Activated CD8-positive, alpha-beta memory T cell treated with anti-CD3 and anti-CD28 coated beads, Interleukin-2, amount 50 U/mL, for 1 hour (primary cell): ENCODE measurements around the gene ELN.

Source experiments
- DNase-seq: peaks from one replicate; pipeline ENCODE4 v3.0.0-alpha.2; 2020; ENCODE audit errors: extremely low read depth

Gene ELN

DNA sequence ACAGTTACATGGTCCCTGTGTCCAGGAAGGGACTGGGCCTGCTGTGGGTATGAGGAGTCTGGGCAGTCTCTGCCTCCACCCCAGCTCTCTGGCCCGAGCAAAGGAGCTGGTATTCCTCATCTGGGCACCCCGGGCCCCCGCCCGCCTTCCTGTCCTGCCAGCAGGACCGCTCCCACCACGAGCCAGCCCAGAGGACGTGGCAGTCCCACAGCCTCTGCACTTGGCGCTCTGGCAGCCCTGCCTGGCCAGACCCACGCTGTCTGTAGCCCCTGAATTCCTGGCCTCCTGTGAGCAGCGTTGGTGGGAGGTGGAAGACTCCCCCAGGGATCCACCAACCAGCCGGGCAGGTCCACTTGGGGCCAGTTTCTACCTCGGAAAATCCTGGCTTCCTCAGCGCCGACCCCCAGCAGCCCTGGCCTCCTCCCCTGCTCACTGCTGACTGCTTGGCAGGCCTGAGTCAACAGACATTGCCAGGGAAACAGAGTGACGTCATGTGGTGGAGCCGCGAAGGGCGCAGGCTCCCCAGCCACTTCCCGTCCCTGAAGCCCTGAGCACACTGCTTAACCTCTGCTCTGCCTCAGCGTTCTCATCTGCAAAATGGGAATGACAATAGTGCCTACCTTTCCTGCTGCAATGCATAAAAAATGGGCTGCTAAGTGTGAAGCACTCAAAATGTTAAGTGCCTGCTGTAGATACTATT, 34.0 kb downstream of the ELN start:
- DNase-seq, result peak; percentile 48

DNA sequence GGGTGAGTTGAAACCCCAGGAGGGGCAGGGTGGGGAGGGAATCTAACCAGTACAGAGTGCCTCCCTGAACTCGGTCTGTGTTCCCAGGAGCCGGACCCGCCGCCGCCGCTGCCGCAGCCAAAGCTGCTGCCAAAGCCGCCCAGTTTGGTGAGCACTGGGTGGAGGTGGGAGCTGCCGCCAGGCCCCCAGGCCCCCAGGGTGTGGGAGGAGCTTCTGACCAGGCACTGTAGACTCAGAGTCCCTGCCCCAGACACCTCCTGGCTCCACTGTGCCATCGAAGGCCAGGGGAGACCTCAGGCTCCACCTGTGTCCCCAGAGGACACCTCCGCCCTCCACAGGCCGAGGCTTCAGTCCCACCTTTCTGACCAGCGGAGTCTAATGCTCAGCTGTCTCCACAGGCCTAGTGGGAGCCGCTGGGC, 35.3 kb downstream of the ELN start:
- DNase-seq, result no peak

DNA sequence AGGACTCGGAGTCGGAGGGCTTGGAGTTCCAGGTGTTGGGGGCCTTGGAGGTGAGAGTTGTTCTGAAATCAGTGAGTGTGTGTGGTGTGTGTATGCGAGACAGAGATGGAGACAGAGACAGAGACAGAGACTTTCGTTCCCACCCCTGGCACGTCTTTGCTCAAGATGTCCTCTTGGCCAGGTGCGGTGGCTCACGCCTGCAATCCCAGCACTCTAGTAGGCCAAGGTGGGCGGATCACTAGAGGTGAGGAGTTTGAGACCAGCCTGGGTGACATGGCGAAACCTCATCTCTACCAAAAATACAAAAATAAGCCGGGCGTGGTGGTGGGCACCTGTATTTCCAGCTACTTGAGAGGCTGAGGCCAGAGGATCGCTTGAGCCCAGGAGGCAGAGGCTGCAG, 35.7 kb downstream of the ELN start:
- no peak for DNase-seq

DNA sequence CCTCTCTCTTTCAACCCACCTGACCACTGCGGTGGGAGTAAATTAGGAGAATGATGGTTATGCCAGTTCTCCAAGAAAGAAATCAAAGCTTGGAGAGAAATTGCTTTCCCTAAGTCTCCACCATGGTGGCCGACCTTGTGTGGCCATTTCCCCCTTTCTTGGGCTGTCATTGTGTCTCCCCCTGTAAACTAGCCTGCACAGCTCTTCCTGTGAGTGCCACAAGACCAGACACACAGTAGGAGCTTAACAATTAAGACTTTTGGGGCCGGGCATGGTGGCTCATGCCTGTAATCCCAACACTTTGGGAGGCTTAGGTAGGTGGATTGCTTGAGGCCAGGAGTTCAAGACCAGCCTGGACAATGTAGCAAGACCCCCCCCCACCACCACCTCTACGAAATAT, 36.7 kb downstream of the ELN start:
- no peak for DNase-seq

DNA sequence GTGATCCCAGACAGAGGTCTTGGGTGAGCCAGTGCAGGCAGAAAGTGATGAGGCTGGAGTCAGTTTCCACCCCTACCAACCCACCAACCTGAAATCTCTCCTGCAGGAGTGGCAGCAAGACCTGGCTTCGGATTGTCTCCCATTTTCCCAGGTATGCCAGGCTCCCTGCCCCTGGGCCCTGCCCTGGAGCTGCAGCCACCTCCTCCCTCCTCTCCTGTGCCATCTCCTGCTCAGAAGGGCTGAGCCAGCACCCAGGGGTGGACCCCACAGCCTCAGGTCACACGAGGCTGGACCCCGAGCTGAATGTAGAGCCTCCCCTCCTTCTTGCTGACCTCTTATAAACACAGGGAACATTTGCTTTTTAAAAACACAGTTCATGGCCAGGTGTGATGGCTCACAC, 38.7 kb downstream of the ELN start:
- no peak for DNase-seq

DNA sequence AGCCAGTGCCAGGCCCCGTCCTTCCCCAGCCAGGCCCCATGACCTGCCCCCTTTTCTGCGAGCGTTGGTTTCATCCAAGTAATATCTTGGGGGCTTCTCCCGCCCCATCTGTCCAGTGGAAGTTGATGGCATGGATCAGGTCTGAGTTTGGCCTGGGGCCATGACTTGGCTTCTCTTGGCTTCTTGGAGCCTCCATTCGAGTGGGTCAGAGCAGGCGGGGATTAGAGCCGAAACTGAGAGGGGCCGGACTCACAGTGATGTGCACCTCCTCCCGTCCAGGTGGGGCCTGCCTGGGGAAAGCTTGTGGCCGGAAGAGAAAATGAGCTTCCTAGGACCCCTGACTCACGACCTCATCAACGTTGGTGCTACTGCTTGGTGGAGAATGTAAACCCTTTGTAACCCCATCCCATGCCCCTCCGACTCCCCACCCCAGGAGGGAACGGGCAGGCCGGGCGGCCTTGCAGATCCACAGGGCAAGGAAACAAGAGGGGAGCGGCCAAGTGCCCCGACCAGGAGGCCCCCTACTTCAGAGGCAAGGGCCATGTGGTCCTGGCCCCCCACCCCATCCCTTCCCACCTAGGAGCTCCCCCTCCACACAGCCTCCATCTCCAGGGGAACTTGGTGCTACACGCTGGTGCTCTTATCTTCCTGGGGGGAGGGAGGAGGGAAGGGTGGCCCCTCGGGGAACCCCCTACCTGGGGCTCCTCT, 40.6 kb downstream of the ELN start:
- no peak for DNase-seq

DNA sequence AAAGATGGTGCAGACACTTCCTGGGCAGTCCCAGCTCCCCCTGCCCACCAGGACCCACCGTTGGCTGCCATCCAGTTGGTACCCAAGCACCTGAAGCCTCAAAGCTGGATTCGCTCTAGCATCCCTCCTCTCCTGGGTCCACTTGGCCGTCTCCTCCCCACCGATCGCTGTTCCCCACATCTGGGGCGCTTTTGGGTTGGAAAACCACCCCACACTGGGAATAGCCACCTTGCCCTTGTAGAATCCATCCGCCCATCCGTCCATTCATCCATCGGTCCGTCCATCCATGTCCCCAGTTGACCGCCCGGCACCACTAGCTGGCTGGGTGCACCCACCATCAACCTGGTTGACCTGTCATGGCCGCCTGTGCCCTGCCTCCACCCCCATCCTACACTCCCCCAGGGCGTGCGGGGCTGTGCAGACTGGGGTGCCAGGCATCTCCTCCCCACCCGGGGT, 41.1 kb downstream of the ELN start:
- DNase-seq, result no peak

DNA sequence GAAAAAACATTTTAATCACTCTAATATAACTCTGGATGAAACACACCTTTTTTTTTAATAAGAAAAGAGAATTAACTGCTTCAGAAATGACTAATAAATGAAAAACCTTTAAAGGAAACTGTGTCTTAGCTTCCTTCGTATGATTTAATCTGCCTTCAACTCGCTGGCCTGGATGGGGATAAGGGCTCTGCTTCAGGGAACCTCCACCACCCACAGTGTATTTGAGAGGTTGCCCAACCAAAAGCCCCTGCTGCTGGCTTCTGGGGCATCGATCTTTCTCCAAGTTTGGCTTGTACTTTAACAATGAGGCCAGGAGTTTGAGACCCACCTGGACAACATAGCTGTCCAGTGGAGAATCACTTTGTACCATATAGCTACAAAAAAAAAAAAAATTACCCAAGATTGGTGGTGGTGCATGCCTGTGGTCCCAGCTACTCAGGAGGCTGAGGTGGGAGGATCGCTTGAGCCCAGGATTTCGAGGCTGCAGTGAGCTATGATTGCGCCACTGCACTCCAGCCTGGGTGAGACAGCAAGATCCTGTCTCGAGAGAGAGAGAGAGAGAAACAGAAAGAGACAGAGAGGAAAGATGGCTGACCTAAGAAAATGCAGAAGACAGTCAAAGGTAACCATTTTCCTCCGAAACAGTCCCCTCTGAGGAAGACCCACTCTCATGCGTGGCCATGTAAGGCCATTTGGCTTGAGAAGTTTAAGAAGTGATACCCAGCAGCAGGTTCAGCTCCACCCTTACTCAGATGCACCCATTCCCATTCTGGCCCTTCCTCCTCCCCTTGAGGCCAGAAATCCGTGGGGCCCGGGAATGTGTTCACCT, 42.0 kb downstream of the ELN start:
- no peak for DNase-seq

DNA sequence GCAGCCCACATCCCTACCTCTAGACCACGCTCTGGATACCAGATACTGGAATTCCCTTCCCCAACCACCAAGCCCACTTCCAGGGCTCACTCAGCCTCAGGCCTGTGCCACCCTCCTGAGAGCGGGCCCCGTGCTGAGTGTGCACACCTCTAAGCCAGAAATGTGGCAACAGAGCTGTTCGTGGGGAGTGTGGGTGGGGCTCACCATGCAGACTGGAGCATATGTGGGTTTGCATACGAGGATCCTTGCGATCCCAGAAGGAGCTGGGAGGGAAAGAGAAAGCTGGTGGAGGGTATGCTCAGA, 42.6 kb downstream of the ELN start:
- DNase-seq, result no peak

DNA sequence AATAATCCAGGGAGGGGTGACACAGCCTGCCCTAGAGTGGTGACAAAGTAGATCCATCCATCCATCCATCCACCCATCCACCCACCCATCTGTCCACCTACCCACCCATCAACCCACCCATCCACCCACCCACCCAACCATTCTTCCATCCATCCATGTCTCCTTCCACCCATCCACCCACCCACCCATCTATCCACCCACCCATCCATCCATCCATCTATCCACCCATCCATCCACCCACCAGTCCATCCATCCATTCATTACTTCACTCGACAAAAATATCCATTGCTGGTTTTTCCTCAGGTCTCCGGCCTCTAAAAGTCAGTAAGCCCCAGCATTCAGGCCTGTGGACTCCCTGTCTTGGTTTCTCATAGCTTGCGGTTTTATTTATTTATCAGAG, 43.1 kb downstream of the ELN start:
- DNase-seq, result no peak

DNA sequence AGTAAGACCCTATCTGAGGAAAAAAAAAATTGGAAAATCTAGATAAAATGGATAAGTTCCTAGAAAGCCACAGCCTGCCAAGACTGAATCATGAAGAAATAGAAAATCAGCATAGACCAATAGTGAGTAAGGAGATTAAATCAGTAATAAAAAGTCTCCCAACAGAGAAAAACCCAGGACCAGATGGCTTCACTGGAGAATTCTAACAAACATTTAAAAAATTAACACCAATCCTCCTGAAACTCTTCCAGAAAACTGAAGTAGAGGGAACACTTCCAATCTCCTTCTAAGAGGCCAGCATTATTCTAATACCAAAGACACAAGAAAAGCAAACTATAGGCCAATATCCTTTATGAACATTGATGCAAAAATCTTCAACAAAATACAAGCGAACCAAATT, 46.8 kb downstream of the ELN start:
- no peak for DNase-seq

DNA sequence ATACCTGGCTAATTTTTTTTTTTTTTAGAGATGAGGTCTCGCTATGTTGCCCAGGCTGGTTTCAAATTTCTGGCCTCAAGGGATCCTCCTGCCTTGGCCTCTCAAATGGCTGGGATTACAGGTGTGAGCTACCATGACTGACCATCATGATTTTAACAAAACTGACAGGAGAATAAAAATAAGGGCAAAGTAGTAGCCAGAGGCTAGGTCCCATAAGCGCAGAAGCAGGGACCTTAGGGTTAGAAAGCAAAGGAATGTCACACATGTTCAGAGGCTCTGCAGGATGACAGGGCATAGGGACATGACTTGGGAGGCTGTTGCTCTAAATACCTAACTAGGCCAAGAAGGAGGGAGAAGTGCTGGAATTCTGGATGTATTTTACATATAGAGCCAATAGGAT, 50.5 kb downstream of the ELN start:
- DNase-seq, result no peak

DNA sequence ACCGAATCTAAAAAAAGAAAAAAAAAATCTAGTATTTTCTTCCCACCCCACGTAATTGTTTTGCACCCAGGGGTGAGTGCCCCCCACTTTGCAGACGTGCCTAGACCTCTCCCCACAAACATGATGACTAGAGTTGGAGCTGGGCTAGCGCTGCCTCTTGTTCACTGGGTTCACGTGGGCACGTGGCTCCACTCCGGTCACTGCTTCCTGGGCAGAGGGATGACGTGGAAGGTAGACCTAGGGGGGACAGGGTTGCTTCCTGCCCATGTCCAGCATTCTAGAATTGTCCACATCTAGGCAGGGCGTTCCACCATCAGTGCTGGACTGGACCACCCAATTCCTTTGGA, 54.8 kb downstream of the ELN start:
- no peak for DNase-seq

DNA sequence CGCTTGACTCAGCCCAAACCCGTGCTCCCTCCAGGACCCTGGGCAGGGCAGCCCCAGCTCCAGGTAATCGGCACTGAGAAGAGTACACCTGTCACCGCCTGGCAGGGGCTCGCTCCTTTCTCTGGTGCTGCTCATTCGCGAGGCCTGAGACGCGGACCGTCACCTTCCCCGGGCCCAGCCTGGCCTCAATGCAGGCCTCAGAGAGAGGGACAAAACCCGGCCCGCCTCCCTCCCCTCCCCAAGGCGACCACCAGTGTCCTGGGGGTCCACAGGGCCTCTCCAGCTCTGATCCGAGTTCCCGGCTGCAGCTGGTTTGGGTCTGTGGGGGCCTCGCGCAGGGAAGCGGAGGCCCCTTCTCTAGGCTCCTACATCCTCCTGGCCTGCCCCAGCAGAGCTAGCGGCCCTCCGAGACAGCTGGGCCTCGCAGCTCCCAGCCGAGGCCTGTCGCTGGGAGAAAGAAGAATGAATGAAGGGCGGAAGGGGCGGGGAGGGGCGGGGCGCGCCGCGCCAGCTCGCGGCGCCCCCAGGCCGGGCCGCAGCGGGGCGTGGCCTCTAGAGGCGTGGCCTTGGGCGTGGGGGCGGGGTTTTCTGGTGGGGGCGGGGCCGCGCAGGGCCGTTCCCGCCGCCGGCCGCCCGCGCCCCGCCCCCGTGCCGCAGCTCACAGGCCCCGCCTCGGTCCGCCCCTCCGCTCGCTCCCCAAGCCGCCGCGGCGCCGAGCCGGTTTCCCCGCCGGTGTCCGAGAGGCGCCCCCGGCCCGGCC, 55.3 kb downstream of the ELN start, which contains the start of gene LIMK1:
TSS of gene LIMK1 (plus strand) at position 688 of the 760 bp plus-strand sequence. CDS start 187 bp downstream, outside the sequence.
- DNase-seq, result peak; percentile 44

DNA sequence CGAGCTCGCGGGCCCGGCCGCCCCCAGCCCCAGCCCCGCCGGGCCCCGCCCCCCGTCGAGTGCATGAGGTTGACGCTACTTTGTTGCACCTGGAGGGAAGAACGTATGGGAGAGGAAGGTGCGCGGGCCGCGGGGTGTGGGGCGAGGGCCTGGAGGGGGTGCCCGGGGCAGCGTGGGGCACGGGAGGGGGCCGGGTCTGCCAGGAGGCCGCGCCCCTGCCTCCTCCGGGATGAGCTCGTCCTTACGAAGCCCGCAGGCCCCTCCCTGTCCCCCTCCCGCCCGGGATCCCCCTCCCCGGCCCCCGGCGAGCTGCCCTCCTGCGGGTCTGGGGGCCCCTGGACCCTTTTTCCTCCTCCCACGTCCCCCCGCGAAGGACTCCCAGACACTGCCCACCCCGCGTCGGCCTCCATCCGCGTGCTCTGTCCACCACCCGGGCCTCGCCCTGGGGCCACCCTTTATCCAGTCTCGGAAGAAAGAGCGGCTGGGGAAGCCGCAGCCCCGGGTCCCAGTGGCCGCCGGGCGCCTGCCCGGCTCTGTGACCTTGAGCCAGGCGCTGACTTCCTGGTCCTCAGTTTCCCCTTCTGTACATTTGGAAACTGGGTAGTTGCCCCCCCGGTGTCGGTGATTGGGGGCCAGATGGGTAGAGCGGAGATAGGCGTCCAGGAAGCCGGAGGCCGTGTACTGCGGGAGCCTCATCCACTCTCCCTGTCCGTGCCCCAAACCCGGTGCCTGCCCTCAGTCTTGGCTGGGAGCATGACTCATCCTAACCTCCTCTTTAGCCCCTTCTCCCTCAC, 56.2 kb downstream of the ELN start:
- DNase-seq, result peak; percentile 21

DNA sequence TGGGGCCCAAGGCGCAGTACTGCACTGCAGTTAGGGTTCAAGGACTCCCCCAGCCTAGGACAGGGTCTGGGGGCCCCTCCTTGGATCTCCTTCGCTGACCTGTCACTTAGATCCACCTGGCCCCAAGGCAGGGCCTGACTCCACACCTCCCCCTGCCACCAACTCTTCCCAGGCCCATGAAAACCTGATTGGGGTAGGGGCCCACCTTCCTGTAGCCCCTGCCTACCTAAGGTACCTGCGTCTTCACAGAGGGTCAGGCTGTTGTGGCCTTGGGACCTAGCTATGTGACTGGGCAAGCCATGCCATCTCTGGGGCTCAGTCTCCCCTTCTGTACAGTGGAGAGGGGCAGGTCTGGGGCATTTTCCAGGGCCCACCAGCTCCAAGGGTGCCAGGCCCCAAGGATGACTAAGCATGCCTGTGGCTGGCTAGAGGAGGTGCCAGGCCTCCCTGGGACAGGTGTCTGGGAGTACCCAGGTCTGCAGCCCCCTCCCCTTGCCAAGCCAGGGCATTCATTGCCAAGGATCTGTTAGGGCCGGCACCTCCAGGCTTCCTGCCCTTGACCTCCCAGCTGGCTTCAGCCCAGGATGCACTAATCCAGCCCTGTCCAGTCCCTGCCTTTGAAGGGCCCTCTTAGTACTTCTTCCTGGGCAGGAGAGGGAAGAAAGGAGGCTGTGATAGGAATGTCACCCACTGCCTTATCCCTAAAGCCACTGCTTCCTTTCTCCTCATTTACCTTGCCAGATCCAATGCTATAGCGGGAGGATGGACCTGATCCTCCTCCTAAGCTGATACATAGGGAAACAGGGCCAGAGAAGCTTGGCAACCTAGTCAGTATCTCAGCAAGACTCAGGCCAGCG, 57.0 kb downstream of the ELN start:
- no peak for DNase-seq

DNA sequence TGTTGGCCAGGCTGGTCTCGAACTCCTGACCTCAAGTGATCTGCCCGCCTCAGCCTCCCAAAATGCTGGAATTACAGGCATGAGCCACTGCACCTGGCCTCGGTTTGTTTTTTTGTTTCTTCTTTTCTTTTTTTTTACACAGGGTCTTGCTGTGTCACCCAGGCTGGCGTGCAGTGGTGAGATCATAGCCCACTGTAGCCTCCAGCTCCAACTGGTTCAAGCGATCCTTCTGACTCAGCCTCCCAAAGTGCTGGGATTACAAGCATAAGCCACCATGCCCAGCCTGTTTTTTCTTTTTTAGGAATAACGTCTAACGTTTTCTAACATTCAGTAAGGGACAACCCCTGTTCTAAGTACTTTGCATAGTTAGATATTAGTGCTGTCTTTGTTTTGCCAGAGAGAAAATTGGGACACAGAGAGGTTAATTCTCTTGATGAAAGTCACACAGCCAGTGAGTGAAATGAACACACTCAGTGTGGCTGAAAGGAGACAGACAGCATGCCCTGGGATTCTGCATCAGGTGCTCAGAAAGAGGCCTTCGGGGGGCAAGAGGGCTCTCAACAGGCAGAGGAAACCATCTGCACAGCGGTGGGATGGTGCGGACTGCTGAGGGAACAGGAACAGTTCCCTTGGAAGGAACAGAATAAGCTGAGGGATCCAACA, 59.9 kb downstream of the ELN start:
- DNase-seq, result no peak

DNA sequence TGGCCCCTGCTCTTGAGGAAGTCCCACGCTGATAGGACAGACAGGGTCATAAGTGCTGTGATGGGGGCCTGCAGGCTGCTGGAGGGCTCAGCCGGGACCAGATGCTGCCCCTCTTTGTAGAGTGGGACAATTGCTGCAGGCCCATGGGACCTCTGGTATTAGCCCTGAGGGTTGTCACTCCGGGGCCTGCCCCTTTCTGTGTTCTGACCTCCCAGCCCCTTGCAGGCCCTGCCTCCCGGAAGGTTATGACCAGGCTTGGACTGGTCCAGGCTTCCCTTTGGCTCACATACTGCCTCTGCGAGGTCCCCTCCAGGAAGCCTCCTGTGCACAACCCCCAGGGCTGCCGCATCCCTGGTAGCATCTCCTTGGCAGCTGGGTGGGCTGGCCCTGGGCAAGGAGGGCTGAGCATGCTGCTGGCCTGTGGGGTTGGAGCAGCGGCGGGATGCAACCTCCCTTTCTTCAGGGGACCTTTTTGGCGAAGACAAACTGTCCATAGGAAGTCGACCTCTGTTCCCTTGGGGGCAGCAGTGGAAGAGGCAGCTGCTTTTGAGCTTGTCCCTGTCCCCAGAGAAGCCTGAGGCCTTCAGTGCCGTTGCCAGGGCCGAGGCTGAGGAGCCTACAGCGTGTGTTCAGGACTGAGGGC, 64.5 kb downstream of the ELN start:
- no peak for DNase-seq

DNA sequence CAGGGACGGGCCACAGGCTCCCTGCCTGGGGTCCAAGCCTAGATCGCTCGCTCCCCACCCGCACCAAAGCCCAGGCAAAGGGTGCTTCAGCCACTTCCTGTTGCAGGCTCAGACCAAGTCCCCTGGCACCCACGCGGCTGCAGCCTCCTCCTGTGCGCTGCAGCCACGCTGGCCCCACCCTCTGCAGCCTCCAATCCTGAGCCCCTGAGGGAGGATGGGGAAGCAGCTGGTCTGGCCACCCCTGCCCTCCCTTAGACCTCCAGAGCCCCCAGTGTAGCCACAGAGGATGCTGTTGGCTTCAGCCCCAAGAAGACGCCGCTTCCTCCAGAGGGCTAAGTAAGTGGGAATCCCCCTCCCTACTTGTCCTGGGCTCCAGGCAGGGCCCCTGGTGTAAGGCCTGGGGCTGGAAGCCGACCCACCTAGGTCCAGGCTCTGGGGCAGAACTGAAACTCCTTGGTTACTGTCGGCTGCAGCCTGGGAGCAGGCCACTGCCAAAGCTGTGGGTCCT, 65.0 kb downstream of the ELN start:
- no peak for DNase-seq
